Measurements from ENCODE around the gene AP3B1. TPM values are rescaled to one million over a fixed set of nuclear protein-coding genes. Genes with fewer than 3 reads are reported as not detected.

AP3B1 gene
- total RNA-seq, 1 experiment from 2014 or later, result 41.8 TPM

GRCh38 chr5:78252715-78253114 is 41.8 kb downstream of the AP3B1 start:
- Histone ChIP-seq H3K9me3 (ENCODE audit: control insufficient read depth, low read depth, low read length) (no peaks in the 10 kb centered on the region), H2BK5ac (ENCODE audit: insufficient read length, low read length) (no peak overlapping the region), H3K23me2 (ENCODE audit: insufficient read length, low read depth, low read length, poor library complexity, severe bottlenecking) (no peaks in the 10 kb centered on the region), H2BK15ac (ENCODE audit: low read depth, low read length) (no peak overlapping the region), H3K79me1 (ENCODE audit: insufficient read depth, low read depth, low read length, poor library complexity, severe bottlenecking) (no peaks in the 10 kb centered on the region), H3K27ac (ENCODE audit: insufficient read length, low read depth, low read length) (no peak overlapping the region), H2BK20ac (ENCODE audit: low read depth, low read length, poor library complexity, severe bottlenecking) (no peak overlapping the region), H2AFZ (ENCODE audit: low read length) (no peak overlapping the region), H4K20me1 (ENCODE audit: control insufficient read depth, insufficient read depth, insufficient read length) (no peaks in the 10 kb centered on the region), H3K23ac (ENCODE audit: insufficient read length, low read depth, low read length) (no peak overlapping the region), H3K79me2 (ENCODE audit: insufficient read depth, low read length) (no peaks in the 10 kb centered on the region), H3K18ac (ENCODE audit: insufficient read length, low read depth, low read length) (no peak overlapping the region), H3K27me3 (ENCODE audit: insufficient read depth, low read length) (no peaks in the 10 kb centered on the region), H3K56ac (ENCODE audit: insufficient read length, low read depth, low read length) (no peak overlapping the region), H3K14ac (ENCODE audit: insufficient read depth, low read length) (no peak overlapping the region), H2BK120ac (ENCODE audit: low read depth, low read length, poor library complexity, severe bottlenecking) (no peak overlapping the region), H4K91ac (ENCODE audit: insufficient read length, low read depth, low read length) (no peak overlapping the region), H4K8ac (replicated peaks; ENCODE audit: insufficient read length, low read depth, low read length) (no peak overlapping the region), H3K4me2 (ENCODE audit: insufficient read depth, insufficient read length, low read length) (no peak overlapping the region), H3K4me1 (ENCODE audit: insufficient read depth, low read length) (no peaks in the 10 kb centered on the region), H2AK5ac (ENCODE audit: insufficient read length, low read length) (no peak overlapping the region), H3T11ph (ENCODE audit: low read length) (no peak overlapping the region), H2BK12ac (ENCODE audit: insufficient read length, low read depth, low read length) (no peak overlapping the region), H3K4ac (ENCODE audit: low read depth, low read length) (no peak overlapping the region), H3K9ac (ENCODE audit: extremely low read depth, insufficient read length, low read length) (no peak overlapping the region), H4K5ac (ENCODE audit: insufficient read length, low read depth, low read length) (no peak overlapping the region)
- Mint-ChIP-seq H3K4me3 (no peak overlapping the region), H3K9me3 (no peaks in the 10 kb centered on the region), H3K4me1 (peaks cover 5% of the 10 kb centered on the region in 2 experiments; a peak in 1 of 4 replicates), H3K27ac (no peak overlapping the region), H3K27me3 (ENCODE audit: low read depth) (no peaks in the 10 kb centered on the region), H3K36me3 (ENCODE audit: insufficient read depth in 1 of 3, low read depth in 3 of 3) (peaks cover 11 to 23% (median 13%) of the 10 kb centered on the region in 3 experiments)
- no peak for TF ChIP-seq CTCF (conservative IDR thresholded peaks at IDR 0.05)
- no CpG with 5 or more reads among the region's 5 CpGs for WGBS (ENCODE audit: extremely low coverage, insufficient read length, low lambda C conversion rate)
- no peak for DNase-seq

All from H9 (cell line).